Stimulated activated CD8-positive, alpha-beta memory T cell treated with anti-CD3 and anti-CD28 coated beads, Interleukin-15, amount 100 ng/mL, for 24 hours (primary cell): ENCODE results near the gene POLRMT.

Source experiments
- DNase-seq: peaks from one replicate; pipeline ENCODE4 v3.0.0-alpha.2; 2020; ENCODE audit warnings: low read depth

POLRMT gene

GRCh38 chr19:662962-663681, 29.8 kb upstream of the POLRMT start, which contains the start of gene RNF126:
Gene RNF126, minus strand, starts transcription at chr19:663214. Its CDS starts 93 bp downstream, at chr19:663121.
- peak; percentile 98 for DNase-seq

DNA sequence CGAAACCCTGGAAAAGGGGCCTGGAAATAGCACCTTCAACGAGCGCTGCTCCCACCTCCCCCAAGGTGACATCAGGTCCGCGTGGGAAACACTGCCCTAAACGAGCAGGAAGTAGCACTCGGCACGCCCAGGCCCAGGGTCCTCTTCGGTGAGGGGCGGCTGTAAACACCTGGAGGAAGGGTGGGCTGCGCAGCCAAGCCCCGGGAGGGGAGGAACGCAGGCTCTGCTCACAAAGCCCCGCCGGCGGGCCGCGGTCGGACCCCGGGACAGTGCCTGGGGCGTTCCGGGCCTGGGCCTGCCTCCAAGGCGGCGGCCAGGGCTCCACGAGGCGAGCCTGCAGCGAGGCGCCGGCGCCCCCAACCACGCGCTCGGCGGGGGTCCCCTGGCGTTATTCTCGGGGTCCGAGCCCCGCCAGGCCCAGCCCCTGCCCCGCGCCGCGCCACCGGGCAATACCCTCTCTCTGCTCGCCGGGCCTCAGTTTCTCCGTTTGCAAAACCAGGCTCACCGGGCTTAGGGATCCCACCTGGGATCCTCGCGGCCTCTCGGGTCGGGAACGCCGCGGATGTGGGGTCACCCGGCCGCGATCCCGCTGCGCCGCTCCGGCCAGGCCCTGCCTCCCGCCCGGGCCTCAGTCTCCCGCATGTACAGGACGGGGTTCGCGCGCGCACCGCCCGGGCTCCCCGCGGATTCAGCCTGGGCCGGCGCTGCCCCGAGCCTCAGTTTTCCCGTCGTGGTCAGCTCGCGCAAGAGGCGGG, 29.0 kb upstream of the POLRMT start:
- DNase-seq: no peak

DNA sequence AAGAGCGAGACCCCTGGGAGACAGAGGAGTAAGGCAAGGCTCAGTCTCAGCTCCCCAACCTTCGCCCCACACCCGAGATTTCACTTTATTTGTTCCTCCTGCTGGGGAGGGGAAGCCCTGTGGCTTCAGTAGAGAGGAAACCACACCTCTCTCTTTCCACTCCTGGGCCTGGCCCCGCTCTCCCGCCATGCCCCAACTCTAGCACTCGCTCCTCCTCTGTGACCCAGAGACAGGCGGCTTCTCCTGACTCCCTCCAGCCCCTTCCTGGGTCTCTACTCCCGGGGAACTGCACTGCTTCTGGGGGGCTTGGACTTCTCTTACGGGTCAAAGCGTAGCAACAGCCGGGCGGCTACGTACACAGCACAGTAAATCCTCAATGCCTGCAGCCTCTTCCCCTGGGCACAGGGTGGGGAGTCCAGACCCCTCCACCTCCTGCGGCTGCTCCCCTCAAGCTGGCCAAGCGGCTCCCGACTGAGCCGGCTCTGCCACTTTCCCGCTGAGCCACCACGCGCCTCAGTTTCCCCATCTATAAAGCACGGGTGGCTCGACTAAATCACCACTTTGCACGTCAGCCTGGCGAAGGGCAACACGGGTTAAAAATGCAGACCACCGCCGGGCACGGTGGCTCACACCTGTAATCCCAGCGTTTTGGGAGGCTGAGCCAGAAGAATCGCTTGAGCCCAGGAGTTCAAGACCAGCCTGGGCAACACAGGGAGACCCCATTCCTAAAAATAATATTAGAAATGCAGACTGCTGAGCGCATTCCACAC, 28.3 kb upstream of the POLRMT start:
- no peak for DNase-seq

DNA sequence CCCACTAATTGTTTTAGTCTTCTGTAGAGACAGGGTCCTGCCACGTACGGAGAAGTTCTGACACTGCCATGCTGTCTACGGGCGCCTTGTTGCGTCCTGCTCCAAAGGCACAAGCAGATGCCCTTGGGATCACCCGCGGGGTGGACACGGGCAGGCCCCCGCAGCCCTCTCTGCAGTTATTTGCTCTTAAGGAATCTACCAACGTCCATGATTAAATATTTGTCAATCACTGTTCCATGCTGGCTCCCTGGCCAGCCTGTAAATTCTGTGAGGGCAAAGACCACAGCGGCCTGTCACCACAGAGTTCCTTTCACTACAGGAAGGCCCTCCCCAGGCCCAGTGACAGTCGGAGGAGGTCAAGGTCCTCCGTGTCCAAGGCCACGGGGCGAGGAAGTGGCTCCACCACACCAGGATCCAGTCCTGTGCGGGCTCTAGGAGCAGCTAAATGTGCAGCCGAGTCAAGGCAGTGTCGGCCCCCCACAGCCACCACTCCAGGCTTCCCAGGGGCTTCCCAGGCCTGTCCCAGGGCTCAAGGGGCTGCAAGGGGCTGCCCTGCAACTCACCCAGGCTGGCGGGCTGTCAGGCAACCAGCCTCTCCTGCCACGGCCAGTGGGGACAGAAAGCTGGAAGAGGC, 27.6 kb upstream of the POLRMT start:
- DNase-seq: no peak

GRCh38 chr19:658916-659839, 25.8 kb upstream of the POLRMT start:
- DNase-seq: no peak

- DNase-seq: no peak
Observed at GRCh38 chr19:658059-658839, 24.9 kb upstream of the POLRMT start.

DNA sequence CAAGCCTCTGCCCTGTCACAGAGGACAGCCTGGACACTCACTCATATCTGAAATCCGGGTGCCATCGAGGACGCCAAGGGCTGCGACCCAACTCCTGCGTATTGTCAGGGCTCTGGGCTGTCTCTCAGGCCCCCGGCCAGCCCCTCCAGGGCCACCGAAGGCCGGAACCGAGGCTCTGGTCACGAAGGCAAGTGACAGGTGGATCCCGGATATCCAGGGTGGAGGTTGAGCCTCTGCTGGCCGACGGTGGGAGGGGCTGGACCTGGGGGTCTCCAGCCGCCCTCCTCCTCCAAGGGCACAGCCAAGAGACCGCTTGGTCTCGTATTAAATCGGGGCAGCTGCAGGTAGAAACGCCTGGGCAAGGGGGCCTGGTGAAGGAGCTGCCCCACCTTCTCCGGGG, 24.3 kb upstream of the POLRMT start:
- no peak for DNase-seq

DNA sequence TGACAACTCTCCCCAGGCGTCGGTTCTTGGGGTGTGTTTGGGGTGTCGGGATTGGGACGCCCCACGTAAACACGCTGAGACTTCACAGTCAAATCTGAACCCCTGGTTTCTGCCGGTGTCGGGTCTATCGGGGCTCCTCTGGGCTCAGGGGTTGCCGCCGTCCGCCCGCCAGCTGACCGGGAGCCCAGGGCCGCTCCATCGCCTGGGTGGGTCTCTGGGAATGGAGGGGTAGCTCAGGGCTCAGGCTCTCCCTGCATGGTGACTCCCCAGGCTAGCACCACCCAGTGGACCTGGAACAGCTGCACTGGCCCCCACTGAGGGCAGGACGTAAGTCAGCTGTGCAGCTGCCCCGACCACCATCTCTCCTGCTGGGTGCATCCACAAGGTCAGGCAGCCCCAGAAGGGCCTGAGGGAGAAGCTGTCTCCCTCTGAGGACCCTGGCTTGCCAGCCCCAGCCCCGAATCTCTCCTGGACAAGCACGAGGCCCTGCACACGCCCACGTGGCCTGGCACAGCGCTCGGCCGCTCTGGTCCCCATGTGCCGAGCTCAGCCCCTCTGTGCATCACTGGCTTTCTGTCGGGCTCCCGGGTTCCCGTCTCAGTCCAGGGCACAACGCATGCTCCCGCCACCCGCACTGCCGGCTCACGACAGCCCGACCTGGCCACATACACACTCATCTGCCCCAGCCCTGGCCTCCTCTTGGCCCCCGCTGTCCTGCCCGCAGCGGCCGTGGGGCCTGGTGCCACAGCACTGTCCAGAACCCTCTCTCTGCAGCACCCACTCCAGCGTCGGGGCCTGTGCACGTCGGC, 23.6 kb upstream of the POLRMT start:
- DNase-seq: no peak

DNA sequence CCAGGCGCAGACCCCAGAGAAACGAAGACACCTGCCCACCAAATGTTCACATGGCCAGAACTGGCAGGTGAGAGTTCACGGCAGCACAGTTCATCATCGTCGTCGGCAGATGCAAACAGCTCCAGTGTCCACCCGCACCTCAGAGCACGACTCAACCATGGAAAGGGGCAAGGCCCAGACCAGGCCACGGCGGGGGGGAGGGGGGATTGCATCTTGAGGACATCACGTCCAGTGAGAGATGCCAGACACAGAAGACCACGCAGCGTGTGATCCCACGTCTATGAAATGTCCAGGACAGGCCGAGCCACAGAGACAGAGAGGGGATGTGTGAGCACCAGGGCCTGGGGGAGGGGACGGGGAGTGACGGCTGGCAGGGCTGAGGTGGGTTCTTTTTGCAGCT, 22.4 kb upstream of the POLRMT start:
- no peak for DNase-seq

GRCh38 chr19:653425-653824, 20.1 kb upstream of the POLRMT start:
- DNase-seq: no peak

DNA sequence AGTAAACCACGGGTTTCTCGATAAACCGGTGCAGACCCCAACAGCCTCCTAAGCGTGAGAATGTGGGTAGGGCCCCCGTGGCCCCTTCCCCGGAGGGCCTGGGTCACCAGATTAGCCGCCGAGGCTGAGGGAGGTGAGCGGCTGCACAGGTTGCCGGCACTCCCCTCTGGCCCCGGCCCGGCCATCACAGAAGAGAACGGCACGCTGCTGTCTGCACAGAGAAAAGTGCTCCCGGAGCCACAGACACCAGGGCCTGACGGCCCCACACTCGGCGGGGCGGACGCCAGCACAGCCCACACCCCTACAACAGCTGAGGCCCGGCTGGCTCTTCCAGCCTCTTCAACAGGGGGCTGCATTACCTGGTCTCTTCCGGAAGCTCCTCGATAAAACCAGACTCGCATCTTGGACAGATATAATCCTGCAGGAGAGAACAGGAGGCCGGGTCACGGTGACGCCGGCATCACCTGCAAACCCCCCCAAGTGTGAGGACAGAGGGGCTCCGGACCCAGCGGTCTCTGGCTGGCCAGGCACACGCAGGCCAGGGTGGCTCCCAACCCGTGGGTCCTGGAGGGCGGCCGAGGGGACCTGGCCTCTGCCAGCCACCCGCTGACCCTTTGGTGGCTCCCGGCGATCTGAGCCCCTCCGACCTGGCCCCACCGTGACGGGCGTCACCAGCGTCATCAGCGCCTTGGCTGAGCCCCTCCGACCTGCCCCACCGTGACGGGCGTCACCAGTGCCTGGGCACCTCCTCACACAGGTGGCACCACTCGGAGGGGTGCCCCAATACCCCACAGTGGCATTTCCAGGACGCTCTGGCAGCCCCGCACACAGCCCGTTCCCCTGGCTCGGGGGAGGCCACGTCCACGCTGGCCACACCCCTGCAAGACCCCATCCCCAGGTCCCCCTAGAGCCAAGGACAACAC, 19.4 kb upstream of the POLRMT start:
- no peak for DNase-seq

DNA sequence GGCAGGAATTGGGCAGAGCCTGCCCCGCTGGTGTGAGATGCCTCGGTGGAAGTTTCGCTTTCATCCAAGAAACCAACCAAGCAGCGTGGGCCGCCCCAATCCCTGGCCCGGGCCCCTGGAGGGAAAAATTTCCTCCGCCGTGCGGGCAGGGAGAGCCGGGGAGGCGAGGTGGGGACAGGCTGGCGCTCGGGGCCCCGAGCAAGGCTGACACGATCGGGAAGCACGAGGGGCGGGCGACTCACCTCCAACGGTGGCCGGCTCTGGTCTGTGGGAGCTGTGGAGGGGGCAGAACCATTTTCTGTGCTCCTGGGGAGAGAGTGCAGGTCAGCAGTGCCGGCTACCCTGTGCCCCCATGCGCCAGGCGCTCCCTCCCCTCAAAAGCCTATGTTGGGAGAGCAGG, 18.7 kb upstream of the POLRMT start:
- no peak for DNase-seq

GRCh38 chr19:651114-651818, 17.9 kb upstream of the POLRMT start:
- DNase-seq: no peak

GRCh38 chr19:650121-650520, 16.8 kb upstream of the POLRMT start:
- no peak for DNase-seq

DNA sequence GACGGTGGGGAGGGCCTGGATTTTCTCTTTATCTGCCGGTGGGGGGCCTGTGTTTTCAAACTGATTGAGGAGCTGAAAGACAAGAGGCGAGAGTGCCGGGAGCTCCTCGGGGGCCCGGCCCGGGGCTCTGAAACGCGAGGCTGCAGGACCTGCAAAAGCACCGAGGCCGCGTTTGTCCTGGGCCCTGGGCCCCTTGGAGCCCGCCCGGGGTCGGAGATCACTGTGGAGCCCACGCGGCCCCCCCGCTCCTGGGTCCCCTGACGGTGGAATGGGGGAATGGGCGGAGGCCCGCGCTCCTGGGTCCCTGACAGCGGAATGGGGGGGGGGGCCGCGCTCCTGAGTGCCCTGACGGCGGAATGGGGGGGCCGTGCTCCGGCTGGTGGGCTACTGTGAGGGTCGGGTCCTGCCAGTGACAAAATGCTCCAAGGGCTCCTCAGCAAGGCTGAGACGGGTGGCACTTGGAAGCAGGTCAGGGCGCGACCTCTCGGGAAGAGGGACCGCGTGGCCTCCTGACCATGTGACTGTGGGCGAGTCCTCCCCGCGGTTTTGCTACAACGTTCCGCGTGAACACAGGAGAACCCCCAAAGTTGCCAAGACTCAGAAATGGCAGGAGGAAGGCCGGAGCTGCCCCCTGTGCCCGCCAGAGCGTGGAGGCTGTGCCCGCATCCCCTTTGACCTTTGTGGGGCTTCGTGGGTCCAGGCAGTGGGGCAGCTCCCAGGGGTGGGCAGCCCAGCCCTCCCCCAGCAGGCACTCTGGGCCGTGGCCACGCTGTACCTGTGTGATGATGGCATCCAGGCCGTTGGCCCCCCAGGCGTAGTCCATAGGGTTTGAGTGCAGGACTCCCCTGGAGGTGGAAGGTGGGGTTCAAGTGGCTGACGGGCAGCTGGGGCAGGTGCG, 15.8 kb upstream of the POLRMT start:
- no peak for DNase-seq

GRCh38 chr19:648305-648704, 15.0 kb upstream of the POLRMT start:
- DNase-seq: no peak
